ENCODE results near the gene MOCS2.

The MOCS2 gene

GRCh38 chr5:53052499-53052898 is 57.1 kb downstream of the MOCS2 start:
- no peak for DNase-seq (ENCODE audit: low read depth in 4 of 4, low spot score in 1 of 4)

GRCh38 chr5:53048248-53048647 is 61.3 kb downstream of the MOCS2 start:
- DNase-seq (ENCODE audit: low read depth in 4 of 4, low spot score in 1 of 4): no peak

Data from stimulated activated CD4-positive, alpha-beta T cell treated with anti-CD3 and anti-CD28 coated beads, Interleukin-1b, Interleukin-23, amount 100 ng/mL, for 24 hours (primary cell).